GM12878 (cell line): ENCODE data around the gene CACNA2D1. TPM values are rescaled to one million over a fixed set of nuclear protein-coding genes. Genes with fewer than 3 reads are reported as not detected.

Experiments used
- ATAC-seq: fragments of 200-7000 bp; cut with Tn5 transposase; 3 replicates; pipeline ENCODE4 v1.9.1; 2020; ENCODE audit warnings: mild to moderate bottlenecking, moderate library complexity
- BruUV-seq: library from RNA; stranded (reverse); fragments of 400-500 nt; replicated peaks from 2 replicates; lab custom pipeline; 2021; lab: Mats Ljungman, UMichigan
- CTCF ChIA-PET: fragments of 300-600 bp; sonication (Branson Sonifier 250); formaldehyde crosslinking; extraction: SDS; loops from one replicate; lab custom pipeline; 2021; ENCODE audit warnings: inconsistent platforms; lab: Yijun Ruan, JAX
- POLR2A ChIA-PET: fragments of 350-600 bp; formaldehyde crosslinking; extraction: SDS; loops from one replicate; lab custom pipeline; 2021; ENCODE audit warnings: inconsistent platforms; lab: Charles Lee
- RAD21 ChIA-PET: fragments of 300-600 bp; sonication (Branson Sonifier 250); formaldehyde crosslinking; loops from one replicate; lab custom pipeline; 2023; ENCODE audit warnings: antibody characterized with exemption; ENCODE audit not compliant: unreplicated experiment; lab: Charles Lee
- SMC1A ChIA-PET: fragments of 300-600 bp; sonication (Branson Sonifier 250); formaldehyde crosslinking; loops from one replicate; lab custom pipeline; 2023; ENCODE audit not compliant: unreplicated experiment, uncharacterized antibody; lab: Charles Lee
- DNase-seq: peaks from one replicate; pipeline ENCODE4 v3.0.0-alpha.2; 2011; ENCODE audit warnings: low read depth, low spot score
- FAIRE-seq: peaks from 3 replicates; lab custom pipeline; 2011; peaks lifted over from hg19 to GRCh38; lab: Jason Lieb, UNC
- H2AFZ ChIP-seq: 2 replicates; pipeline ENCODE4 v1.6.0; 2011; ENCODE audit warnings: low read depth, low read length, control low read depth; ENCODE audit not compliant: control insufficient read depth
- H3K27ac ChIP-seq: 2 replicates; pipeline ENCODE4 v1.5.1; 2011; ENCODE audit warnings: control low read depth; ENCODE audit not compliant: control insufficient read depth, insufficient read depth
- H3K27me3 ChIP-seq, 2 experiments: replicated peaks in 1 of 2; 2 replicates each; pipeline versions ENCODE4 v1.6.0 to v1.6.1; 2011; ENCODE audit warnings: low read length in 1 of 2; ENCODE audit not compliant: control insufficient read depth in 2 of 2, insufficient read depth in 2 of 2
- H3K36me3 ChIP-seq, 2 experiments: 2 replicates each; pipeline ENCODE4 v1.5.1; 2011; ENCODE audit warnings: low read length in 1 of 2; ENCODE audit not compliant: control insufficient read depth in 2 of 2, insufficient read depth in 2 of 2
- H3K4me1 ChIP-seq: 2 replicates; pipeline ENCODE4 v1.6.1; 2011; ENCODE audit warnings: mild to moderate bottlenecking, low read length, moderate library complexity, mixed read lengths; ENCODE audit not compliant: control insufficient read depth, insufficient read depth
- H3K4me2 ChIP-seq: 2 replicates; pipeline ENCODE4 v1.6.0; 2011; ENCODE audit warnings: control low read depth; ENCODE audit not compliant: control insufficient read depth, insufficient read depth
- H3K4me3 ChIP-seq: fragments of 200-600 bp; sonication (generic); 2 replicates; pipeline ENCODE4 v1.5.1; 2016
- H3K79me2 ChIP-seq: 2 replicates; pipeline ENCODE4 v1.6.0; 2011; ENCODE audit warnings: low read length; ENCODE audit not compliant: control insufficient read depth, insufficient read depth
- H3K9ac ChIP-seq: 2 replicates; pipeline ENCODE4 v1.8.0; 2011; ENCODE audit warnings: low read length, control low read depth, mixed read lengths; ENCODE audit not compliant: control insufficient read depth, insufficient read depth
- H3K9me3 ChIP-seq: replicated peaks from 3 replicates; pipeline ENCODE4 v1.5.1; 2011; ENCODE audit warnings: mild to moderate bottlenecking, low read length; ENCODE audit not compliant: control insufficient read depth, insufficient read depth
- H4K20me1 ChIP-seq: 2 replicates; pipeline ENCODE4 v1.6.0; 2011; ENCODE audit not compliant: control insufficient read depth, insufficient read depth
- CBFB ChIP-seq: IDR thresholded peaks from 2 replicates; pipeline ENCODE4 v1.6.1; 2016; ENCODE audit warnings: antibody characterized with exemption, low read depth
- CTCF ChIP-seq, 3 experiments: IDR thresholded peaks in 2 of 3; conservative IDR thresholded peaks in 1 of 3; 2 replicates each; pipeline ENCODE4 v1.5.1; 2011; ENCODE audit warnings: low read depth in 3 of 3, low read length in 3 of 3, mild to moderate bottlenecking in 3 of 3, control low read depth in 2 of 3, moderate library complexity in 2 of 3, inconsistent platforms in 1 of 3, mixed read lengths in 1 of 3; ENCODE audit not compliant: control insufficient read depth in 2 of 3, insufficient read depth in 1 of 3; ENCODE audit errors: extremely low read depth in 1 of 3
- EGR1 ChIP-seq, 2 experiments: IDR thresholded peaks; 1 replicate in 1 of 2; 2 replicates in 1 of 2; pipeline ENCODE4 v1.6.1; 2011 to 2012; ENCODE audit warnings: low read depth in 2 of 2, low read length in 2 of 2, borderline replicate concordance in 1 of 2, mild to moderate bottlenecking in 1 of 2, moderate library complexity in 1 of 2
- GATAD2B ChIP-seq: fragments of 450-650 bp; conservative IDR thresholded peaks from 2 replicates; pipeline ENCODE4 v1.6.1; 2017; ENCODE audit warnings: low read depth, mild to moderate bottlenecking, moderate library complexity
- JUND ChIP-seq: IDR thresholded peaks from 2 replicates; pipeline ENCODE4 v1.6.1; 2012; ENCODE audit warnings: low read depth, mild to moderate bottlenecking, low read length, improper control_type of control experiment, moderate library complexity
- NFXL1 ChIP-seq: fragments of 450-650 bp; IDR thresholded peaks from 2 replicates; pipeline ENCODE4 v1.6.1; 2017; ENCODE audit warnings: antibody characterized with exemption, mild to moderate bottlenecking, borderline replicate concordance
- NFYA ChIP-seq: IDR thresholded peaks from 2 replicates; pipeline ENCODE4 v1.6.1; 2011; ENCODE audit warnings: low read depth, mild to moderate bottlenecking, low read length, improper control_type of control experiment, borderline replicate concordance
- RFX5 ChIP-seq: IDR thresholded peaks from 2 replicates; pipeline ENCODE4 v1.6.1; 2011; ENCODE audit warnings: low read depth, low read length, improper control_type of control experiment
- SMAD5 ChIP-seq: IDR thresholded peaks from 2 replicates; pipeline ENCODE4 v1.6.1; 2016; ENCODE audit warnings: antibody characterized with exemption, low read depth
- TAF1 ChIP-seq: IDR thresholded peaks from 2 replicates; pipeline ENCODE4 v1.6.1; 2011; ENCODE audit warnings: mild to moderate bottlenecking, low read depth, low read length, borderline replicate concordance
- WGBS: methylation state at CpG from one replicate; pipeline ENCODE4 v1.1.6; 2016; ENCODE audit warnings: low lambda C conversion rate; ENCODE audit not compliant: insufficient replicate concordance, insufficient coverage; ENCODE audit errors: missing lambda C conversion rate; 5-methylcytosine and 5-hydroxymethylcytosine counted together
- in situ Hi-C: fragments of 300-500 bp; cut with MboI; formaldehyde crosslinking; loops from 9 replicates; pipeline ENCODE4 v1.14.3; 2018; ENCODE audit warnings: mixed read lengths
- intact Hi-C: fragments of 100-400 bp; cut with micrococcal nuclease; formaldehyde crosslinking; loops from one replicate; pipeline ENCODE4 v1.14.2; 2022; ENCODE audit not compliant: unreplicated experiment
- polyA plus RNA-seq, 11 experiments: library from polyadenylated mRNA; depleted of rRNA in 4 of 11; unstranded in 6 of 11; stranded (reverse) in 5 of 11; fragments of >200 nt; fragmentation: Nextera tagmentation in 4 of 11; fragmentation: Illumina TruSeq in 1 of 11; extraction: Ambion mirVana in 4 of 11; extraction: Trizol in 1 of 11; gene quantifications; 1 replicate in 1 of 11; 2 replicates in 10 of 11; pipeline versions ENCODE4 v1.2.1 to v1.2.3, GENCODE V29; 2011 to 2016; ENCODE audit warnings: inconsistent platforms in 2 of 11, missing spikeins in 2 of 11, low read depth in 1 of 11
- total RNA-seq, 4 experiments: library from RNA; depleted of rRNA in 3 of 4; stranded (reverse); fragments of >200 nt in 3 of 4; fragmentation: Illumina TruSeq in 1 of 4; extraction: Trizol in 1 of 4; gene quantifications; 2 replicates each; pipeline versions ENCODE4 v1.2.1 to v1.2.3, GENCODE V29; 2013 to 2021
- TF ChIP-seq, protein P1 (sequence below): fragments of 450-650 bp; IDR thresholded peaks from 2 replicates; pipeline ENCODE4 v1.6.1; 2017; ENCODE audit warnings: low read depth, mild to moderate bottlenecking, moderate library complexity

The CACNA2D1 gene
- total and polyA plus RNA-seq, 10 of the 15 experiments (the other 5 are each of a cell fraction or from before 2014, with no cell fraction given): 0.14 to 14.8 (median 0.97) TPM

GRCh38 chr7:82156168-82156567 lies 287.4 kb downstream of the CACNA2D1 start (continued):
- TF ChIP-seq GATAD2B (no peak), EGR1 (IDR thresholded peaks at IDR 0.05; ENCODE audit: borderline replicate concordance in 1 of 2, low read depth in 2 of 2, low read length in 2 of 2) (no peak), NFYA (no peak), TAF1 (no peak), CBFB (no peak), NFXL1 (no peak), RFX5 (no peak), CTCF (IDR thresholded peaks at IDR 0.05 in 2 of 3, conservative IDR thresholded peaks at IDR 0.05 in 1 of 3; ENCODE audit: control insufficient read depth in 2 of 3, extremely low read depth in 1 of 3, insufficient read depth in 1 of 3, low read depth in 3 of 3, low read length in 3 of 3) (no peak)
- TF ChIP-seq, protein P1, sequence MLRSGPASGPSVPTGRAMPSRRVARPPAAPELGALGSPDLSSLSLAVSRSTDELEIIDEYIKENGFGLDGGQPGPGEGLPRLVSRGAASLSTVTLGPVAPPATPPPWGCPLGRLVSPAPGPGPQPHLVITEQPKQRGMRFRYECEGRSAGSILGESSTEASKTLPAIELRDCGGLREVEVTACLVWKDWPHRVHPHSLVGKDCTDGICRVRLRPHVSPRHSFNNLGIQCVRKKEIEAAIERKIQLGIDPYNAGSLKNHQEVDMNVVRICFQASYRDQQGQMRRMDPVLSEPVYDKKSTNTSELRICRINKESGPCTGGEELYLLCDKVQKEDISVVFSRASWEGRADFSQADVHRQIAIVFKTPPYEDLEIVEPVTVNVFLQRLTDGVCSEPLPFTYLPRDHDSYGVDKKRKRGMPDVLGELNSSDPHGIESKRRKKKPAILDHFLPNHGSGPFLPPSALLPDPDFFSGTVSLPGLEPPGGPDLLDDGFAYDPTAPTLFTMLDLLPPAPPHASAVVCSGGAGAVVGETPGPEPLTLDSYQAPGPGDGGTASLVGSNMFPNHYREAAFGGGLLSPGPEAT: no peak
- TF ChIP-seq, all 136 proteins: peak for 0

GRCh38 chr7:82154728-82155127 lies 288.8 kb downstream of the CACNA2D1 start:
- Histone ChIP-seq H3K79me2 (no peaks in the 10 kb centered on the region), H2AFZ (no peak overlapping the region), H3K9ac (no peak overlapping the region), H4K20me1 (no peaks in the 10 kb centered on the region), H3K27ac (no peak overlapping the region), H3K9me3 (no peaks in the 10 kb centered on the region), H3K4me2 (no peak overlapping the region), H3K36me3 (no peaks in the 10 kb centered on the region), H3K4me1 (no peaks in the 10 kb centered on the region), H3K4me3 (no peak overlapping the region), H3K27me3 (no peaks in the 10 kb centered on the region)
- FAIRE-seq: no peak
- DNase-seq: no peak
- in situ Hi-C loops: no loop called here
- no TSS peak for BruUV-seq
- ChIA-PET POLR2A (no interaction called here), CTCF (no interaction called here), SMC1A (interaction anchor here (1.3 to 4.8 kb wide), 2 partner anchors 8 to 39 kb away, joined by 4 to 34 read pairs; no protein-coding TSS in a partner anchor), RAD21 (no interaction called here)
- TF ChIP-seq SMAD5 (no peak), JUND (no peak)
- 0% methylated on average over 2 of the region's 2 CpGs for WGBS
- no peak for ATAC-seq
- intact Hi-C loops: no loop called here
